ENCODE measurements around the gene SGO1.

DNA sequence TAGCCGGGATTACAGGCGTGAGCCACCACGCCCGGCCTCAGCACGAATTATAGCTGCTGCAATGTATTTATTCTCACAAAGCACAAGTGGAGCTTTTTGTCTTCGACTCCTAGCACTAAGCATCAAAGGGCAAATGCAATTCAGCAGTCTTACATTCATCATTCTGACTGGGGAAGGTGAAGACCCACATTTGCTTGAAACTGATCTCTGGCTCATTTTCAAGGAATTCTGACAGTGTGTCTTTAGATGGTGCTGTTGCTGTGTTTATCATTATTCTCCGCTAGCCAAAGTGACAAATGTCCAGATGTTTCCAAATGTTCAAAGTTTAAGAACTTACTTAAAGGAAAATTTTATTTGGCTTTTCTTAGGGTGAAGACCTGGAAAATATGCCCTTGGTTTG is 55.9 kb downstream of the SGO1 start:
- TF ChIP-seq, protein P1, sequence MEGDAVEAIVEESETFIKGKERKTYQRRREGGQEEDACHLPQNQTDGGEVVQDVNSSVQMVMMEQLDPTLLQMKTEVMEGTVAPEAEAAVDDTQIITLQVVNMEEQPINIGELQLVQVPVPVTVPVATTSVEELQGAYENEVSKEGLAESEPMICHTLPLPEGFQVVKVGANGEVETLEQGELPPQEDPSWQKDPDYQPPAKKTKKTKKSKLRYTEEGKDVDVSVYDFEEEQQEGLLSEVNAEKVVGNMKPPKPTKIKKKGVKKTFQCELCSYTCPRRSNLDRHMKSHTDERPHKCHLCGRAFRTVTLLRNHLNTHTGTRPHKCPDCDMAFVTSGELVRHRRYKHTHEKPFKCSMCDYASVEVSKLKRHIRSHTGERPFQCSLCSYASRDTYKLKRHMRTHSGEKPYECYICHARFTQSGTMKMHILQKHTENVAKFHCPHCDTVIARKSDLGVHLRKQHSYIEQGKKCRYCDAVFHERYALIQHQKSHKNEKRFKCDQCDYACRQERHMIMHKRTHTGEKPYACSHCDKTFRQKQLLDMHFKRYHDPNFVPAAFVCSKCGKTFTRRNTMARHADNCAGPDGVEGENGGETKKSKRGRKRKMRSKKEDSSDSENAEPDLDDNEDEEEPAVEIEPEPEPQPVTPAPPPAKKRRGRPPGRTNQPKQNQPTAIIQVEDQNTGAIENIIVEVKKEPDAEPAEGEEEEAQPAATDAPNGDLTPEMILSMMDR (IDR thresholded peaks at IDR 0.05): no peak
- TF ChIP-seq EP300 (IDR thresholded peaks at IDR 0.05): no peak
